ENCODE measurements around the gene ECE1.
A peak's percentile ranks its signal among the peaks of the same experiment; 100 is the strongest.
"Not testable (repeated sequence)": the region's sequence is repeated elsewhere in the genome, so short reads cannot be mapped to it uniquely, and the experiment has no call there.

Gene ECE1

DNA sequence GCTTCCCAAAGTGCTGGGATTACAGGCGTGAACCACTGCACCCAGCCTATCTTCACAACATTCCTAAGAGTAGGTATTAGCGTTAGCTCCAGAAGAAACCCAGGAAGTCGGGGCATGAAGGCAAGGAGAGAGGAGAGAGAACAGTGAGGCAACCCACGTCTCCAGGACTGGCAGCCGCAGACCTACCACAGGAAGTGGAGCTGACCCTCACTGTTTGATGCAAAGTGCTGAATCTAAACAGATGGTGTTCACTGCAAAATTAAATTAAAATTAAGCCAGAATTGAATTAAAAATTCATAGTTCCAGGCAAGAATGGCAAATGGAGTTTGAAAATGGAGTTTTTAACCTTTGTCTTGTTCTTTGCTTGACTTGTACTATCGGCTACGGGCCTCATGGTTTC lies 6.7 kb downstream of the ECE1 start:
- TF ChIP-seq, protein P1, sequence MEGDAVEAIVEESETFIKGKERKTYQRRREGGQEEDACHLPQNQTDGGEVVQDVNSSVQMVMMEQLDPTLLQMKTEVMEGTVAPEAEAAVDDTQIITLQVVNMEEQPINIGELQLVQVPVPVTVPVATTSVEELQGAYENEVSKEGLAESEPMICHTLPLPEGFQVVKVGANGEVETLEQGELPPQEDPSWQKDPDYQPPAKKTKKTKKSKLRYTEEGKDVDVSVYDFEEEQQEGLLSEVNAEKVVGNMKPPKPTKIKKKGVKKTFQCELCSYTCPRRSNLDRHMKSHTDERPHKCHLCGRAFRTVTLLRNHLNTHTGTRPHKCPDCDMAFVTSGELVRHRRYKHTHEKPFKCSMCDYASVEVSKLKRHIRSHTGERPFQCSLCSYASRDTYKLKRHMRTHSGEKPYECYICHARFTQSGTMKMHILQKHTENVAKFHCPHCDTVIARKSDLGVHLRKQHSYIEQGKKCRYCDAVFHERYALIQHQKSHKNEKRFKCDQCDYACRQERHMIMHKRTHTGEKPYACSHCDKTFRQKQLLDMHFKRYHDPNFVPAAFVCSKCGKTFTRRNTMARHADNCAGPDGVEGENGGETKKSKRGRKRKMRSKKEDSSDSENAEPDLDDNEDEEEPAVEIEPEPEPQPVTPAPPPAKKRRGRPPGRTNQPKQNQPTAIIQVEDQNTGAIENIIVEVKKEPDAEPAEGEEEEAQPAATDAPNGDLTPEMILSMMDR (IDR thresholded peaks at IDR 0.05; ENCODE audit: low read depth, low read length): no peak
- H3K27ac ChIP-seq: no peak overlapping the region
- H3K4me3 ChIP-seq (ENCODE audit: low read depth, low read length): no peak overlapping the region
- no peaks in the 10 kb centered on the region for H3K9me3 ChIP-seq (ENCODE audit: severe bottlenecking)
- no peaks in the 10 kb centered on the region for H3K27me3 ChIP-seq (ENCODE audit: insufficient read depth, low read depth, severe bottlenecking)
- no peak for DNase-seq
- no peaks in the 10 kb centered on the region for H3K36me3 ChIP-seq

DNA sequence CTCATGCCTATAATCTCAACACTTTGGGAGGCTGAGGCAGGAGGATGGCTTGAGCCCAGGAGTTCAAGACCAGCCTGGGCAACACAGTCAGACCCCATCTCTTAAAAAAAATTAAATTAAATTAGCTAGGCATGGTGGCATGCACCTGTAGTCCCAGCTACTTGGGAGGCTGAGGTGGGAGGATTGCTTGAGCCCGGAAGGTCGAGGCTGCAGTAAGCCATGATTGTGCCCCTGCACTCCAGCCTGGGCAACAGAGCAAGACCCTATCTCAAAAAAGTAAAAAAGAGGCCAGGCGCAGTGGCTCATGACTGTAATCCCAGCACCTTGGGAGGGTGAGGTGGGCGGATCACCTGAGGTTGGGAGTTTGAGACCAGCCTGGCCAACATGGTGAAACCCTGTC lies 8.2 kb downstream of the ECE1 start:
- not testable (repeated sequence) for DNase-seq; H3K27ac ChIP-seq; H3K4me3 ChIP-seq (ENCODE audit: low read depth, low read length); H3K27me3 ChIP-seq (ENCODE audit: insufficient read depth, low read depth, severe bottlenecking); H3K9me3 ChIP-seq (ENCODE audit: severe bottlenecking); H3K36me3 ChIP-seq

DNA sequence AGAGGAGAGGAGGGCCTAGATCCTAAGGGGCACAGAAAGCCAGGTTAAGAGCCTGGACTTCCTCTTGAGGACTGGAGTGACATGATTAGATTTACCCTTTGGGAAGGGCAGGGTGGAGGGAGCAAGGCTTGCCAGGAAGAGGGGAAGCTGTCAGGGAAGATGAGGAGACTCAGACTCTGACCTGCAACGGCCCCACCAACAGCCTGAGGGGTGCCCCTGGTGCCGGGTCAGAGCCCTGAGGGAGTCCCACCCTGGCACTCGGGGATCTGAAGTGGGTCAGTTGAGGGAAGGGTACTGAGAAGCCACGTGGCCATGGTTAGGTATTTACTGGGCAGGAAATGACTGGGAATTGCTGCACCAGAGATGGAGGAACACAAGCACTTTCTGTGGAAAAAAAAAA lies 9.8 kb downstream of the ECE1 start:
- no peaks in the 10 kb centered on the region for H3K9me3 ChIP-seq (ENCODE audit: severe bottlenecking)
- no peak overlapping the region for H3K27ac ChIP-seq
- no peaks in the 10 kb centered on the region for H3K27me3 ChIP-seq (ENCODE audit: insufficient read depth, low read depth, severe bottlenecking)
- H3K4me3 ChIP-seq (ENCODE audit: low read depth, low read length): no peak overlapping the region
- TF ChIP-seq, protein P1 (IDR thresholded peaks at IDR 0.05; ENCODE audit: low read depth, low read length): no peak
- DNase-seq: no peak
- H3K36me3 ChIP-seq: no peaks in the 10 kb centered on the region

DNA sequence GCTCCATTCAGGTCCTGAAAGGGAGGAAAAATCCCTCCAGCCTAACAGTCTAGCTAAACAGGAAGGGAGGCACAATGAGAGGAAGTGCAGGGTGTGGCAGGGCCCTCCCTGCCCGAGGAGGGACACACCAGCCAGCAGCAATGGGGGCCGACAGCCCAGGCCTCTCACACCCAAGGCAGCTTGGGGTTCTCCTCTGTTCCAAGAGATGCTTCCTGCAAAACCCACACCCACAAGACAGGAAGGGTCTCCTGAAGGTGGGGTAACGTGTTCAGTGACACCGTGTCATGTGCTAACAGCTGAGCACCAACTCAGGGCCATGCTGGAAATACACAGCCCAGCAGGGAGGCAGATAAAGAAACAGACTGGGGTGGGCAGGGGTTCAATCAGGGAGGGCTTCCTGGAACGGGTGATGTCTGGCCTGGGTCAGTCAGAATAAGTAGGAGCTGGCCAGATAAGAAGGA lies 10.2 kb downstream of the ECE1 start:
- no peak overlapping the region for H3K27ac ChIP-seq
- DNase-seq: no peak
- TF ChIP-seq, protein P1 (IDR thresholded peaks at IDR 0.05; ENCODE audit: low read depth, low read length): no peak
- no peaks in the 10 kb centered on the region for H3K36me3 ChIP-seq
- no peak overlapping the region for H3K4me3 ChIP-seq (ENCODE audit: low read depth, low read length)
- no peaks in the 10 kb centered on the region for H3K27me3 ChIP-seq (ENCODE audit: insufficient read depth, low read depth, severe bottlenecking)
- no peaks in the 10 kb centered on the region for H3K9me3 ChIP-seq (ENCODE audit: severe bottlenecking)

DNA sequence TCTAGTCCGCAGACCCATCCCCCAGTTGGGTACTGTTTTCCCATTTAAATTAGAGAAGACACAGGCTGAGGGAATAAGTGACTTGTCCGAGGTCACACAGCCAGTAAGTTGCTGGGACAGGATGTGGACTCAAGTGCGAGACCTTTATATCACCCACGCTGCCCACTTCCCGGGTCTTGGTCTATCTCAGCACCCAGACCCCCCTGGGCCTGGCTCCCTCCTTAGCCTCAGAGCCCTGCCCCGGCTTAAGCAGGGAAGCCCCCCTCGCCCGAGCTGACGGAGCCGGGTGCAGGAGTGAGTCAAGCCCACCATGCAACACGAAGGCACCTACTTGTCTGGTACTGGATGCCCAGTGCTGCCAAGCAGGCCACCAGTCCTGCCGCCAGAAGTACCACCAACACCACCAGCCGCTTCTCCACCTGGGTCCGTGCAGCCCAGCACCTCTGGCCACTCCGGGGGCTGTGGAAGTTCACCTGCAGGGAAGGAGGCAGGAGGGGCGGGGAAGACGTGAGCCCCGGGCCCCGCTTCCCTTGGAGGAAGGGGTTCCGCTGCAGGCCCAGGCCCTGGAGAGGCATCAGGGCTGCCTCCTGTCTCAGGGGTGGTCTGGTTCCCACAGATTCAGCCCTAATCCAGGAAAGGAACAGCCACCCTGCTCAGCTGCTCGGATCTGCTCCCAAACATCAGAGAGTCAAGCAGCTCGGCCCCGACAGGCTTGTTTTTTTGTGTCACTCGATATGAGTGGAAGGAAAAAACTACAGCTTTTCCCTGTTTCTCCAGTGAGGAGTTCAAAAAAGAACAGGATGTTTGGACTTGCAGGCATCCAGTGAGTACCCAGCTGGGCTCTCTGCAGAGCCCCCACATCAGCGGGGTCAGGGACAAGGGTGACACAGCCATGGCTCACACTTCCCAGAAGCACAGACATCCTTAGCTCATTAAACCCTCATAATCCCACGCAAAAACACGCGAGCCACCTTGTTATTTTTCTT lies 11.1 kb downstream of the ECE1 start:
- Histone ChIP-seq H3K27ac (peak overlapping the region; percentile 44), H3K36me3 (no peaks in the 10 kb centered on the region), H3K9me3 (ENCODE audit: severe bottlenecking) (no peaks in the 10 kb centered on the region), H3K4me3 (ENCODE audit: low read depth, low read length) (no peak overlapping the region), H3K27me3 (ENCODE audit: insufficient read depth, low read depth, severe bottlenecking) (no peaks in the 10 kb centered on the region)
- TF ChIP-seq, protein P1 (IDR thresholded peaks at IDR 0.05; ENCODE audit: low read depth, low read length): no peak
- no peak for DNase-seq

DNA sequence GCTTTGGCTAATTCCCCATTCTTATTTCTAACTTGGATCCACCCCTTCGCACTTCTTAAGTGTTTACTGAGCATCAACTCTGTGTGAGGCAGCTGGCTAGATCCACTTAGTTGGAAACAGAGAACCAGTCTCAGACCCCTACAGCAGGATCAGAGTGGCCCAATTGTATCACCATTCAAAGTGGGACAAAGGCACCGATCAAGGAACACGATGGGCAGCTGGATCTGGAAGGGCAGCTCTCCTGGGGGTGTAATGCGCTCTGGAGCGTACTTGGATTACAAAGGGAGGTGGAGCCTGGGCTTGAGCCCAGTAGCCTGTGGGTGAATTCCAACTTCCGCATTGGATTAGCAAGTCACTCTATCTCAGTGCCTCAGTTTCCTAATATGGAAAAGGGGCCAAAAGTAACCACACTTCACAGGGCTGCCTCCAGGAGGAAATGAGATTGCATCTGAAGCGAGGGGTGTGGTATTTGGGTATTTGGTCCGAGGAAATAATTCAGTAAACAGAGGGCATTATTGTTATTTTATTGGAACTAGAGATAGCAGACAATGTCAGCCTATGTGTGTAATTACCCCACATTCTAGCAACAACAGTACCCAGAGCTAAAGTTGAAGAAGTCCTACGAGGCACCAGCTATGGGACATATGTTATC lies 11.9 kb downstream of the ECE1 start:
- Histone ChIP-seq H3K9me3 (ENCODE audit: severe bottlenecking) (no peaks in the 10 kb centered on the region), H3K27ac (peak overlapping the region; percentile 44), H3K36me3 (no peaks in the 10 kb centered on the region), H3K4me3 (ENCODE audit: low read depth, low read length) (no peak overlapping the region), H3K27me3 (ENCODE audit: insufficient read depth, low read depth, severe bottlenecking) (no peaks in the 10 kb centered on the region)
- TF ChIP-seq, protein P1 (IDR thresholded peaks at IDR 0.05; ENCODE audit: low read depth, low read length): no peak
- DNase-seq: peak; percentile 50

Data from WERI-Rb-1 (cell line).